T-helper 17 cell (primary cell): Measurements from ENCODE around the gene KIF26B. TPM values are rescaled to one million over a fixed set of nuclear protein-coding genes. Genes with fewer than 3 reads are reported as not detected.

Experiments
- ATAC-seq: fragments of 150-1000 bp; cut with Tn5 transposase; 2 replicates; pipeline ENCODE4 v1.10.0; 2021; ENCODE audit warnings: mild to moderate bottlenecking, moderate library complexity
- DNase-seq, 3 donors: peaks; one replicate each; pipeline versions ENCODE4 v3.0.0 to v3.0.0-alpha.2; 2020 to 2021
- H3K9me3 ChIP-seq: one replicate; pipeline ENCODE4 v1.7.0; 2013; ENCODE audit warnings: low read length, mild to moderate bottlenecking; ENCODE audit not compliant: control insufficient read depth, poor library complexity, severe bottlenecking
- H3K27ac Mint-ChIP-seq: one replicate; pipeline ENCODE4 v1.8.0; 2022; ENCODE audit warnings: mild to moderate bottlenecking, moderate library complexity, mixed read lengths
- H3K27me3 Mint-ChIP-seq: one replicate; pipeline ENCODE4 v1.8.0; 2022; ENCODE audit warnings: mixed read lengths
- H3K36me3 Mint-ChIP-seq: one replicate; pipeline ENCODE4 v1.8.0; 2022; ENCODE audit warnings: low read depth, mixed read lengths
- H3K4me1 Mint-ChIP-seq: one replicate; pipeline ENCODE4 v1.8.0; 2022; ENCODE audit warnings: mild to moderate bottlenecking, mixed read lengths
- H3K4me3 Mint-ChIP-seq: one replicate; pipeline ENCODE4 v1.8.0; 2022; ENCODE audit warnings: mild to moderate bottlenecking, moderate library complexity, mixed read lengths
- total RNA-seq, 4 donors: library from RNA in 2 of 4; stranded (reverse) in 2 of 4; gene quantifications; one replicate each; pipeline ENCODE4 v1.2.3 and lab custom pipeline; 2022 to 2026

KIF26B gene
- total RNA-seq, 2 donors from 2014 or later: not detected

- Mint-ChIP-seq H3K27me3 (peaks cover 35% of the 10 kb centered on the region), H3K27ac (no peak overlapping the region), H3K36me3 (no peaks in the 10 kb centered on the region), H3K4me3 (no peak overlapping the region), H3K4me1 (no peaks in the 10 kb centered on the region)
- no peaks in the 10 kb centered on the region for H3K9me3 ChIP-seq
- ATAC-seq (no peak), DNase-seq (no peak)
Observed at GRCh38 chr1:245188403-245188802, 33.6 kb downstream of the KIF26B start.

- no peaks in the 10 kb centered on the region for H3K9me3 ChIP-seq
- ATAC-seq (no peak), DNase-seq (no peak)
- Mint-ChIP-seq H3K4me1 (peaks cover 3% of the 10 kb centered on the region), H3K27me3 (peaks cover 38% of the 10 kb centered on the region), H3K36me3 (peaks cover 4% of the 10 kb centered on the region), H3K4me3 (no peak overlapping the region), H3K27ac (no peak overlapping the region)
Observed at GRCh38 chr1:245195398-245195797, 40.6 kb downstream of the KIF26B start.

- peaks cover 3% of the 10 kb centered on the region for H3K4me1 Mint-ChIP-seq
- no peak overlapping the region for H3K27ac Mint-ChIP-seq
- H3K9me3 ChIP-seq: no peaks in the 10 kb centered on the region
- peaks cover 55% of the 10 kb centered on the region for H3K27me3 Mint-ChIP-seq
- no peak for DNase-seq
- H3K4me3 Mint-ChIP-seq: no peak overlapping the region
- no peak for ATAC-seq
- H3K36me3 Mint-ChIP-seq: peaks cover 4% of the 10 kb centered on the region
Observed at GRCh38 chr1:245197121-245197520, 42.3 kb downstream of the KIF26B start.

- Mint-ChIP-seq H3K27ac (no peak overlapping the region), H3K4me3 (no peak overlapping the region), H3K27me3 (peaks cover 56% of the 10 kb centered on the region), H3K36me3 (peaks cover 4% of the 10 kb centered on the region), H3K4me1 (peaks cover 3% of the 10 kb centered on the region)
- ATAC-seq (no peak), DNase-seq (no peak)
- H3K9me3 ChIP-seq: no peaks in the 10 kb centered on the region
Observed at GRCh38 chr1:245197911-245198379, 43.2 kb downstream of the KIF26B start.

GRCh38 chr1:245198748-245199516, 44.1 kb downstream of the KIF26B start:
- no peaks in the 10 kb centered on the region for H3K9me3 ChIP-seq
- peaks cover 61% of the 10 kb centered on the region for H3K27me3 Mint-ChIP-seq
- peaks cover 4% of the 10 kb centered on the region for H3K36me3 Mint-ChIP-seq
- H3K27ac Mint-ChIP-seq: no peak overlapping the region
- ATAC-seq (no peak), DNase-seq (no peak)
- no peak overlapping the region for H3K4me3 Mint-ChIP-seq
- peaks cover 3% of the 10 kb centered on the region for H3K4me1 Mint-ChIP-seq

DNA sequence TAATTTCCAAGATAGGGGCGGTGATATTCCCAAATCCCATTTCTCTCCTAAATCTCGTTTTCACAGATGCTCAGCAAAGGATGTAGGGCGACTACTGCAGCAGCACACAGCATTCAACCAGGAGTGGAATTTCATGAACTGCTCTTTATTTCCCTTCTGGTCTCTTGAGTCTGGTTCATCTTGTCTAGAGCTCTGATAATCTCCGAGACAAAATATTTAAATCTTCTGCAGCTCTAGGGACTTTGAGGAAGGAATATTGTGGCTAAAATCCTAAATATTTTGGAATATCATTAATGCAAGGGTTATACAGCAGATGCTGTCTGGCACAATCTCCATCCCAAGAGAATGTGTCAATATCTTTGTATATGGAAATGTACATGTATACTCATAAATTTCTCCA, 45.4 kb downstream of the KIF26B start:
- no peaks in the 10 kb centered on the region for H3K9me3 ChIP-seq
- H3K4me3 Mint-ChIP-seq: no peak overlapping the region
- DNase-seq (no peak), ATAC-seq (no peak)
- H3K36me3 Mint-ChIP-seq: peaks cover 4% of the 10 kb centered on the region
- peaks cover 61% of the 10 kb centered on the region for H3K27me3 Mint-ChIP-seq
- no peak overlapping the region for H3K27ac Mint-ChIP-seq
- peaks cover 3% of the 10 kb centered on the region for H3K4me1 Mint-ChIP-seq

GRCh38 chr1:245201201-245201600, 46.4 kb downstream of the KIF26B start:
- H3K27ac Mint-ChIP-seq: no peak overlapping the region
- no peak for ATAC-seq
- H3K36me3 Mint-ChIP-seq: peaks cover 4% of the 10 kb centered on the region
- H3K9me3 ChIP-seq: no peaks in the 10 kb centered on the region
- peaks cover 3% of the 10 kb centered on the region for H3K4me1 Mint-ChIP-seq
- no peak for DNase-seq
- no peak overlapping the region for H3K4me3 Mint-ChIP-seq
- H3K27me3 Mint-ChIP-seq: peaks cover 51% of the 10 kb centered on the region

- Mint-ChIP-seq H3K4me1 (peaks cover 3% of the 10 kb centered on the region), H3K36me3 (peaks cover 4% of the 10 kb centered on the region), H3K27me3 (peaks cover 45% of the 10 kb centered on the region), H3K27ac (no peak overlapping the region), H3K4me3 (no peak overlapping the region)
- ATAC-seq (no peak), DNase-seq (no peak)
- no peaks in the 10 kb centered on the region for H3K9me3 ChIP-seq
Observed at GRCh38 chr1:245201827-245202226, 47.0 kb downstream of the KIF26B start.

DNA sequence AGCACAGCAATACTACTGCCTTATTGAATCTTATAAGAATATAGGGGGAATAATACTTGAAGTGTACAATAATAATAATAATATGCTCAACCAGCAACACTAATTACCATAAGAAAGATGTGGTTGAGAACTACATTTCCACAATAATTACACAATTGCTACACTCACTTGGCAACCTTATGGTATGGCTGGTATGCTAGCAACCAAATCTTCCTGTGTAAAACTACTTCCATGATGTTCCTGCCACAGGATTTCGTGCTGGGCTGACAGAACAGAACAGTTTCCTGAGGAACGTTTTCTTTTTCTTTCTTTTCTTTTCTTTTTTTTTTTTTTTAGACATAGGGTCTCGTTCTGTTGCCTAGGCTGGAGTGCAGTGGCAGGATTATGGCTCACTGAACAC, 50.6 kb downstream of the KIF26B start:
- ATAC-seq: no peak
- DNase-seq: no peak
- peaks cover 24% of the 10 kb centered on the region for H3K27me3 Mint-ChIP-seq
- H3K27ac Mint-ChIP-seq: no peak overlapping the region
- H3K36me3 Mint-ChIP-seq: no peaks in the 10 kb centered on the region
- H3K4me3 Mint-ChIP-seq: no peak overlapping the region
- H3K9me3 ChIP-seq: no peaks in the 10 kb centered on the region
- no peaks in the 10 kb centered on the region for H3K4me1 Mint-ChIP-seq

DNA sequence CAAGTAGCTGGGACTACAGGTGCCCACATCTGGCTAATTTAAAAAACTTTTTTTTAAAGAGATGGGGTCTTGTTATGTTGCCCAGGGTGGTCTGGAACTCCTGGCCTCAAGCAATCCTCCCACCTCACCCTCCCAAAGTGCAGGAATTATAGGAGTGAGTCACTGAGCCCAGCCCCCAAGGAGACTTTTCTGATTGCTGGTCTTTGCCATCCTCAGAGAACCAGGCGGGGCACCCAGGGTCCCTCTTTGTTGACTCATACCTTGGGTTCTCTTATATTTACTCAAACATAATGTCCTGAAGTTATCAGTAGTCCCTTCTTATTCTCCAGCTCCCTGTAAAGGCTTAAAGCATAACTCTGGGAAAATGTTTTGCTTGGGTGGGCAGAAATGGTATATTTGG, 51.1 kb downstream of the KIF26B start:
- Mint-ChIP-seq H3K27me3 (peaks cover 19% of the 10 kb centered on the region), H3K36me3 (no peaks in the 10 kb centered on the region), H3K27ac (no peak overlapping the region), H3K4me3 (no peak overlapping the region), H3K4me1 (no peaks in the 10 kb centered on the region)
- no peaks in the 10 kb centered on the region for H3K9me3 ChIP-seq
- ATAC-seq: no peak
- no peak for DNase-seq

GRCh38 chr1:245207056-245207638, 52.4 kb downstream of the KIF26B start:
- peaks cover 6% of the 10 kb centered on the region for H3K27me3 Mint-ChIP-seq
- no peak overlapping the region for H3K4me3 Mint-ChIP-seq
- H3K9me3 ChIP-seq: no peaks in the 10 kb centered on the region
- ATAC-seq (no peak), DNase-seq (no peak)
- H3K36me3 Mint-ChIP-seq: no peaks in the 10 kb centered on the region
- no peak overlapping the region for H3K27ac Mint-ChIP-seq
- no peaks in the 10 kb centered on the region for H3K4me1 Mint-ChIP-seq

DNA sequence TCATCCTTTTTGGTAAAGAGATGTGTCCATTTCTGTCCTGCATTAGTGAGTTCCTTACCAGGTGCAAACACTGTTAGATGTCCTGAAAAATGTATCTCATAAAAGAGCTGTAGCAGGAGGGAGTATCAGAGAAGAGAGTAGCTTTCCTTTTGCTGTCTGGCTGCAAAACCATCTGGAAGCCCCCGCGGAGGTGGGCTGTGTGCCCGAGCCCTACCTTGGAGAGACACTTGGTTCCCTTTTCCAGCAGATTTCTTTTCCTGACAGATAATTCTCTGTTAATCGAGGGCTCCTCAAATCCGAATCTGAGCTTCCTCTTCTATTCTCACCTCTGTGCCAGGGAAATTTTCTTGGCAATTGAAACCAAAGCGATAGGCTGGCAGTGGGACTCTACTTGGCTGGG, 53.0 kb downstream of the KIF26B start:
- Mint-ChIP-seq H3K27ac (no peak overlapping the region), H3K36me3 (no peaks in the 10 kb centered on the region), H3K4me3 (no peak overlapping the region), H3K4me1 (no peaks in the 10 kb centered on the region), H3K27me3 (peaks cover 6% of the 10 kb centered on the region)
- no peak for DNase-seq
- no peaks in the 10 kb centered on the region for H3K9me3 ChIP-seq
- ATAC-seq: no peak

DNA sequence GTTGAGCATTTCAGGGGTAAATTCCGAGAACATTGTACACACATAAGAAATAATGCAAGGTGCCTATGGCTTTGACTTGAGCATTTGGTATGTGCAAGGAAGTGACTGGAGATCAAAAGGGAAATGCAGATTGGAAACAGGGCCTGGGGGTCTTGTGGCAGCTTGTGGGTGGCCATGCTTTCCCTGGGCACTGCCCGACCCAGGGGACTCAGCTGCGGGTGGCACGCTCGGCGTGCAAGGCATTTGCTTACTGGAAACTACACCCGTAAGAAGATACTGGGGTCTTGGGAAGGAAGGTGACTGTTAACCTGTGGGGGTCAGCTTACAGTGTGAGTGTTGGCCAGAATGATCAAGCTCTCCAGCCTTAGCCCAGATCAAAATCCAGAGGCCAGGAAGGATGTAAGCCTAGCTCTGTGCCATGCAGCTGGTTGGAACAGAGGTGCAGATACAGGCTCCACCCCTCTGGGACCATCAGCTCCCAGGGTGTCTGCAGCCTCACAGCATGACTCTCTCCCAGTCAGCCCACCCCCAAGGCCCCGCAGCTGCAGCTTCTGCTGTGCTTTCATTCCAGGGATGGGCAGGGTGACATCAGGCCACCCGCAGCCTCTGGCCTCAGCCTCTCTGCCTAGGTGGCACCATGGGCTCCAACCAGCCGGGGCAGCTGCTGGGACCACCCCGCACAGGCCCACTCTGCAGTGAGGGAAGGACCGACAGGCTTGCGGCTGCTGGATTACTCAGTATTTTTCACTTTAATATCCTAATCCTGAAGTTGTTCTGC, 55.1 kb downstream of the KIF26B start:
- DNase-seq (no peak), ATAC-seq (no peak)
- no peaks in the 10 kb centered on the region for H3K9me3 ChIP-seq
- Mint-ChIP-seq H3K27ac (no peak overlapping the region), H3K36me3 (no peaks in the 10 kb centered on the region), H3K27me3 (no peaks in the 10 kb centered on the region), H3K4me3 (no peak overlapping the region), H3K4me1 (no peaks in the 10 kb centered on the region)
